PFSK-1 (cell line): Measurements from ENCODE around the gene NAV2.

Experiments used
- FOXP2 ChIP-seq: optimal IDR thresholded peaks from 2 replicates; pipeline ENCODE3; 2011; ENCODE audit warnings: borderline replicate concordance, control low read depth, inconsistent platforms; ENCODE audit not compliant: insufficient read depth; ENCODE audit errors: extremely low read length, extremely low read depth
- POLR2AphosphoS5 ChIP-seq: IDR thresholded peaks from 2 replicates; pipeline ENCODE4 v1.6.1; 2012; ENCODE audit warnings: low read depth, mild to moderate bottlenecking, control low read depth, low read length, moderate library complexity
- SIN3A ChIP-seq: IDR thresholded peaks from 2 replicates; pipeline ENCODE4 v1.6.1; 2012; ENCODE audit warnings: mild to moderate bottlenecking, low read length, moderate library complexity, borderline replicate concordance; ENCODE audit not compliant: insufficient read depth
- TAF1 ChIP-seq: IDR thresholded peaks from 2 replicates; pipeline ENCODE4 v1.6.1; 2012; ENCODE audit warnings: low read length, control low read depth, borderline replicate concordance; ENCODE audit not compliant: insufficient read depth
- TF ChIP-seq, protein P1 (sequence below), 2 experiments: IDR thresholded peaks; 2 replicates each; pipeline versions ENCODE4 v1.6.1 to v1.8.0; 2011 to 2012; ENCODE audit warnings: low read depth in 2 of 2, low read length in 2 of 2, control low read depth in 1 of 2, inconsistent platforms in 1 of 2, mild to moderate bottlenecking in 1 of 2, moderate library complexity in 1 of 2; ENCODE audit not compliant: insufficient read depth in 1 of 2

The NAV2 gene

DNA sequence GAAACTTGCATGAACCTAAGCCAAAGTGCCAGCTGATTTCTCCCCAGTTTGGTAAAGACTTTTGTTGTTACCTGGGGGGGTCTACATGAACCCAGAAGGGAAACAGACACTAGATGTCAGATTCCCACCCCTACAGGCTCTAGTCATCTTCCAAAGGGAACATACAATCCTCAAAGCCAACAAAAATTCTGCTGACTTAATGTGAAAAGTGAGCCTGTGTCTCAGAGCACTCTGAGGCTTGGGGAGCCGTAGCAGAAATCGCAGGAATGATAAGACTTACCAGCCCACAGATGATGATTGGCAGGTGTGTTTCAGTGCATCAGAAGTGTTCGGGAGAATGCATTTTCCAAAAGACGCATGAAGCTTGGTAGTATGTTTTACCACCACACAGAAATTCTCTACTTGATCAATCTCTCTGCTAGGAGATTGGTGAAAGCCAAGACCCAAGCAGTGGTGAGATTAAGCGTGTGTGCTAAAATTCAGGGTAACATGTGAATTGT, 260.5 kb downstream of the NAV2 start:
- TF ChIP-seq FOXP2 = no peak
- TF ChIP-seq SIN3A = no peak
- no peak for TF ChIP-seq POLR2AphosphoS5
- TF ChIP-seq, protein P1, sequence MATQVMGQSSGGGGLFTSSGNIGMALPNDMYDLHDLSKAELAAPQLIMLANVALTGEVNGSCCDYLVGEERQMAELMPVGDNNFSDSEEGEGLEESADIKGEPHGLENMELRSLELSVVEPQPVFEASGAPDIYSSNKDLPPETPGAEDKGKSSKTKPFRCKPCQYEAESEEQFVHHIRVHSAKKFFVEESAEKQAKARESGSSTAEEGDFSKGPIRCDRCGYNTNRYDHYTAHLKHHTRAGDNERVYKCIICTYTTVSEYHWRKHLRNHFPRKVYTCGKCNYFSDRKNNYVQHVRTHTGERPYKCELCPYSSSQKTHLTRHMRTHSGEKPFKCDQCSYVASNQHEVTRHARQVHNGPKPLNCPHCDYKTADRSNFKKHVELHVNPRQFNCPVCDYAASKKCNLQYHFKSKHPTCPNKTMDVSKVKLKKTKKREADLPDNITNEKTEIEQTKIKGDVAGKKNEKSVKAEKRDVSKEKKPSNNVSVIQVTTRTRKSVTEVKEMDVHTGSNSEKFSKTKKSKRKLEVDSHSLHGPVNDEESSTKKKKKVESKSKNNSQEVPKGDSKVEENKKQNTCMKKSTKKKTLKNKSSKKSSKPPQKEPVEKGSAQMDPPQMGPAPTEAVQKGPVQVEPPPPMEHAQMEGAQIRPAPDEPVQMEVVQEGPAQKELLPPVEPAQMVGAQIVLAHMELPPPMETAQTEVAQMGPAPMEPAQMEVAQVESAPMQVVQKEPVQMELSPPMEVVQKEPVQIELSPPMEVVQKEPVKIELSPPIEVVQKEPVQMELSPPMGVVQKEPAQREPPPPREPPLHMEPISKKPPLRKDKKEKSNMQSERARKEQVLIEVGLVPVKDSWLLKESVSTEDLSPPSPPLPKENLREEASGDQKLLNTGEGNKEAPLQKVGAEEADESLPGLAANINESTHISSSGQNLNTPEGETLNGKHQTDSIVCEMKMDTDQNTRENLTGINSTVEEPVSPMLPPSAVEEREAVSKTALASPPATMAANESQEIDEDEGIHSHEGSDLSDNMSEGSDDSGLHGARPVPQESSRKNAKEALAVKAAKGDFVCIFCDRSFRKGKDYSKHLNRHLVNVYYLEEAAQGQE (IDR thresholded peaks at IDR 0.05; ENCODE audit: insufficient read depth in 1 of 2, low read depth in 2 of 2, low read length in 2 of 2) = no peak
- no peak for TF ChIP-seq TAF1

DNA sequence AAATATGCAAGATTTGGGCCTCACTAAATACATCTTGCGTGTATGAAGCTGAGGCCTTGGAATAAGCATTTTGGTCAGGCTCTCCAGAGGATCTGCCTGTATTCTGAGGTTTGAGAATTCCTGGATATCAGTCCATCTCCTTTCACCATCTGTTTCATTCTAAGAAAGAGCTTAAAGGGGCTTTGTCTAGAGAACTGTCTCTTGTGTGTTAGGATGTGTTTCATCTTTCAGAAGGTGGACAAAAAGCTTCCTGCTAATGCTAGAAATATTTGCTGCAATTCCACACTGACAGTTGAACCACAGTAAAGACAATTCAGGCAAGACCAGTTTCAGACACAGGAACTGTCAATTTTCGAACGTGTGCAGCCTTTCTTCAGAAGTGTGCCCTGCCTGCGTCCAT, 262.2 kb downstream of the NAV2 start:
- TF ChIP-seq FOXP2 = no peak
- no peak for TF ChIP-seq POLR2AphosphoS5
- TF ChIP-seq SIN3A = no peak
- TF ChIP-seq, protein P1 (IDR thresholded peaks at IDR 0.05; ENCODE audit: insufficient read depth in 1 of 2, low read depth in 2 of 2, low read length in 2 of 2) = no peak
- TF ChIP-seq TAF1 = no peak

GRCh38 chr11:19975414-19975990, 262.9 kb downstream of the NAV2 start:
- no peak for TF ChIP-seq TAF1
- no peak for TF ChIP-seq FOXP2
- TF ChIP-seq POLR2AphosphoS5 = no peak
- no peak for TF ChIP-seq SIN3A
- TF ChIP-seq, protein P1 (IDR thresholded peaks at IDR 0.05; ENCODE audit: insufficient read depth in 1 of 2, low read depth in 2 of 2, low read length in 2 of 2) = no peak

GRCh38 chr11:19976281-19976941, 263.8 kb downstream of the NAV2 start:
- no peak for TF ChIP-seq TAF1
- TF ChIP-seq POLR2AphosphoS5 = no peak
- TF ChIP-seq, protein P1 (IDR thresholded peaks at IDR 0.05; ENCODE audit: insufficient read depth in 1 of 2, low read depth in 2 of 2, low read length in 2 of 2) = no peak
- TF ChIP-seq FOXP2 = no peak
- TF ChIP-seq SIN3A = no peak
